Common myeloid progenitor, CD34-positive (primary cell): ENCODE measurements around the gene MT1X.

Experiments used
- CTCF ChIA-PET: fragments of 350-600 bp; sonication (Branson Sonifier 250); formaldehyde crosslinking; loops from one replicate; lab custom pipeline; 2021; ENCODE audit warnings: antibody characterized with exemption; lab: Charles Lee
- POLR2A ChIA-PET: fragments of 350-600 bp; sonication (Branson Sonifier 250); formaldehyde crosslinking; loops from one replicate; lab custom pipeline; 2021; ENCODE audit warnings: antibody characterized with exemption; lab: Charles Lee
- DNase-seq, 3 donors: peaks; one replicate each; pipeline versions ENCODE4 v3.0.0 to v3.0.0-alpha.2; 2013
- H3K27ac ChIP-seq, 2 experiments: 1 replicate in 1 of 2; 2 replicates in 1 of 2; pipeline ENCODE4 v1.7.0; 2013; ENCODE audit warnings: inconsistent platforms in 2 of 2, low read length in 2 of 2, mild to moderate bottlenecking in 2 of 2, low read depth in 1 of 2, moderate library complexity in 1 of 2; ENCODE audit not compliant: severe bottlenecking in 2 of 2, insufficient read depth in 1 of 2, poor library complexity in 1 of 2
- H3K27me3 ChIP-seq, 5 experiments: replicated peaks in 2 of 5; 1 replicate in 3 of 5; 2 replicates in 2 of 5; pipeline versions ENCODE4 v1.6.1 to v1.7.0; 2013; ENCODE audit warnings: low read length in 4 of 5, mild to moderate bottlenecking in 2 of 5, moderate library complexity in 2 of 5, inconsistent platforms in 1 of 5; ENCODE audit not compliant: insufficient read depth in 5 of 5, control insufficient read depth in 4 of 5
- H3K36me3 ChIP-seq, 4 experiments: 1 replicate in 2 of 4; 2 replicates in 2 of 4; pipeline versions ENCODE4 v1.6.1 to v1.7.0; 2013; ENCODE audit warnings: low read length in 3 of 4, control low read depth in 1 of 4, mild to moderate bottlenecking in 1 of 4; ENCODE audit not compliant: control insufficient read depth in 4 of 4, insufficient read depth in 4 of 4
- H3K4me1 ChIP-seq, 4 experiments: 1 replicate in 3 of 4; 2 replicates in 1 of 4; pipeline versions ENCODE4 v1.6.1 to v1.7.1; 2013; ENCODE audit warnings: low read length in 3 of 4, mild to moderate bottlenecking in 3 of 4, control low read depth in 1 of 4, inconsistent platforms in 1 of 4, moderate library complexity in 1 of 4; ENCODE audit not compliant: control insufficient read depth in 4 of 4, insufficient read depth in 4 of 4; ENCODE audit errors: control extremely low read depth in 1 of 4
- H3K4me3 ChIP-seq, 7 experiments: 1 replicate in 4 of 7; 2 replicates in 3 of 7; pipeline versions ENCODE4 v1.5.1 to v1.7.0; 2013; ENCODE audit warnings: mild to moderate bottlenecking in 7 of 7, low read length in 6 of 7, moderate library complexity in 6 of 7, inconsistent platforms in 2 of 7, low read depth in 2 of 7, control low read depth in 1 of 7; ENCODE audit not compliant: insufficient read depth in 4 of 7, control insufficient read depth in 1 of 7; ENCODE audit errors: extremely low read depth in 1 of 7
- H3K9me3 ChIP-seq, 5 experiments: 1 replicate in 4 of 5; 2 replicates in 1 of 5; pipeline versions ENCODE4 v1.6.1 to v1.7.1; 2013; ENCODE audit warnings: low read length in 4 of 5, mild to moderate bottlenecking in 2 of 5, inconsistent platforms in 1 of 5, low read depth in 1 of 5, moderate library complexity in 1 of 5; ENCODE audit not compliant: control insufficient read depth in 4 of 5, insufficient read depth in 2 of 5; ENCODE audit errors: control extremely low read depth in 1 of 5
- WGBS: methylation state at CpG from one replicate; pipeline ENCODE4 v1.1.5; 2013; ENCODE audit not compliant: insufficient coverage; 5-methylcytosine and 5-hydroxymethylcytosine counted together

The MT1X gene

DNA sequence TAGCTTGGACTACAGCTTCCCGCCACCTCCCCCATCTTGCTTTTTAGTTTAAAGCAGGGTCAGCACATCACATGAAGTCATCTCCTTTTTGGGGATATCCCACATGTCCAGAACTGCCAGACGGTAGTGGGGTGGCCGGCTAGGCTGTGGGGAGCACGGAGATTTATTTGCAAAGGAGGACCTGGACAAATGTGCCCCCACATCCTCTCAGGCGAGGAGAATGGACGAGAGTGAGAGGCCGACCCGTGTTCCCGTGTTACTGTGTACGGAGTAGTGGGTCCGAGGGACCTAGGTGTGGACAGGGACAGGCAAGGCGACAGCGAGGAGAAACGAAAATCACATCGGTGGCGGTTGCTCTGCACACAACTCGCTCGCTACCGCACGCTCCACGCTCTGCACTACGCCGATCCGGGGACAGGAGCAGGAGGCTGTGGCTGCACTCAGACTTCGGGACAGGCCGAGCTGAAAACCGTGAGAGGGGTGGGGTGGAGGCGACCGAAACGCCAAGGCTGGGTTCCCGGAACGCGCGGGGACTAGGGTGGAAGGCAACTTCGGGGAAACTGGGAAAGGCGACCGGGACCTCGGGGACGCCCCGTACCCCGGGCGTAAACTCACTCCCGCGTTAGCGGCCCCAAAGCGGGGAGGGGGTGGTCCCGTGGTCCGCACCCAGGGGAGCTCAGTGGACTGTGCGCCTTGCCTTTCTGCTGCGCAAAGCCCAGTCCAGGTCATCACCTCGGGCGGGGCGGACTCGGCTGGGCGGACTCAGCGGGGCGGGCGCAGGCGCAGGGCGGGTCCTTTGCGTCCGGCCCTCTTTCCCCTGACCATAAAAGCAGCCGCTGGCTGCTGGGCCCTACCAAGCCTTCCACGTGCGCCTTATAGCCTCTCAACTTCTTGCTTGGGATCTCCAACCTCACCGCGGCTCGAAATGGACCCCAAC lies 44.2 kb upstream of the MT1X start, which contains the start of gene MT1A:
Gene MT1A, plus strand, starts transcription at position 853 of the 937 bp plus-strand sequence. Its CDS starts 73 bp downstream, at position 926.
- no peaks in the 10 kb centered on the region for H3K36me3 ChIP-seq
- DNase-seq = peak in 2 of 3 donors; percentile 43 to 44
- CTCF ChIA-PET = no interaction called here
- H3K27me3 ChIP-seq = peaks cover 22 to 99% (median 53%) of the 10 kb centered on the region in 5 experiments
- no peak within 1 kb of the TSS for H3K27ac ChIP-seq
- H3K9me3 ChIP-seq = no peaks in the 10 kb centered on the region
- peaks cover 0 to 24% (median 14%) of the 10 kb centered on the region in 4 experiments for H3K4me1 ChIP-seq
- peak within 1 kb of the TSS in 4 of 7 experiments; percentile 27 to 60 (median 49) for H3K4me3 ChIP-seq
- POLR2A ChIA-PET = interaction anchor here (0.5 to 0.8 kb wide), 2 partner anchors 9 to 15 kb away, joined by 3 to 4 read pairs; no protein-coding TSS in a partner anchor
- 3% methylated on average over 62 of the region's 68 CpGs for WGBS

DNA sequence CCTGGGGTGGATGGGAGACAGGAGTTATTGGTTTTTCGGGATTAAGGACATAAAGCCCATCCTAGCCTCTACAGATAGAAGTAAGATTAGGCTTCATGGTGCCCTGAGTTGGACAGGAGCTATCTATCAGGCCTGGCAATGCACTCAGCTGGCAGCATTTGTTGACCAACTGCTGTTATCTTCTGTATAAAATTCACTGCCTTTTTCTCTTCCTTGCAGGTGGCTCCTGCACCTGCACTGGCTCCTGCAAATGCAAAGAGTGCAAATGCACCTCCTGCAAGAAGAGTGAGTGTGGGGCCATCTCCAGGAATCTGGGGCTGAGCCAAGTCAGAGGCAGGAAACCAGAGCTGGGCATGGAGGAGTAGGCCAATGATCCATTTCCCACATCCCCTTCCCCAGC lies 43.2 kb upstream of the MT1X start:
- Histone ChIP-seq H3K4me1 (peaks cover 3 to 33% (median 18%) of the 10 kb centered on the region in 4 experiments), H3K9me3 (no peaks in the 10 kb centered on the region), H3K27ac (no peak overlapping the region), H3K4me3 (no peak overlapping the region), H3K36me3 (no peaks in the 10 kb centered on the region), H3K27me3 (peaks cover 22 to 99% (median 53%) of the 10 kb centered on the region in 5 experiments)
- WGBS = 67% methylated on average over 1 of the region's 1 CpG
- POLR2A ChIA-PET = no interaction called here
- no peak for DNase-seq
- CTCF ChIA-PET = interaction anchor here (0.5 to 1.2 kb wide), 2 partner anchors 58 to 110 kb away, joined by 3 read pairs; no protein-coding TSS in a partner anchor

DNA sequence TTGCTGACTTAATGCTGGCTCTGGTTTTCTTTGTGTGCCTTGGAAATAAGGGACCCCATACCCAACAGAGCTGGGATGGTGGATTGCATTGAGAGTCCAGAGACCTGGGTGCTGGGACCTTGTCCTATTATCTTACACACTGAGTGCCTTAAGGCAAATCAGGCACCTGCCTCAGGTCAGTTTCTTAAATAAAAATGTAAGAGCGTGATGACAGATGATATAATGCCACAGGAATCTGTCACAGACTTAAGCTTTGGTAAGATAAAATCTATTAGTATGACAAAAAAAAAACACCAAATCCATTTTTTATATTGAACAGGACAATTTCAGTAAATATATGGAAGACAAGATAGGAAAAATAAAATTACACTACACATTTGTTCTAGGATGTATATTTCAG lies 42.2 kb upstream of the MT1X start:
- DNase-seq = no peak
- CTCF ChIA-PET = interaction anchor here (0.8 to 2.7 kb wide), 3 partner anchors 36 to 62 kb away, joined by 3 to 9 read pairs (median 3); no protein-coding TSS in a partner anchor

DNA sequence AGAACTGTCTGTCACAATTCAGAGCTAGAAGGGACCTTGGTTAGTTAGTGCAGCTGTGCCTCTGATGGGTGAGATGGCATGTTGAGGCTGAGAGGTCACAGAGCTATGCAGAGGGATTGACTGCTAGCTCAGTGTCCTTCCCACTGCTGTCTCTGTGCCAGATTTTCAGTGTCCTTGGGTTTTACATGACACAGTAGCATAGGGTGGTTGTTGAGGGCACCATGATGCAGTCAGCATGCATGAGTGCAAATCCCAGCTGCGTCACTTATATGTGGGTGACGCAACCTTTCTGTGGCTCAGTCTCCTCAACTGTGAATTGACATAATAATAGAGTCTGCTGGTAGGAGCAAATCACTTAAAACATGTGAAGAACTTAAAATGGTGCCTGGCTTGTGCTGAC lies 41.1 kb upstream of the MT1X start:
- no peak for DNase-seq
- Histone ChIP-seq H3K27ac (no peak overlapping the region), H3K36me3 (no peaks in the 10 kb centered on the region), H3K27me3 (peaks cover 38 to 99% (median 62%) of the 10 kb centered on the region in 5 experiments), H3K4me3 (no peak overlapping the region), H3K4me1 (peaks cover 0 to 20% (median 10%) of the 10 kb centered on the region in 4 experiments), H3K9me3 (no peaks in the 10 kb centered on the region)
- ChIA-PET CTCF (interaction anchor here (1.0 to 2.7 kb wide), 2 partner anchors 10 to 61 kb away, joined by 4 to 9 read pairs; no protein-coding TSS in a partner anchor), POLR2A (no interaction called here)
- 100% methylated on average over 2 of the region's 2 CpGs for WGBS

More for the DNA sequence above, 42.2 kb upstream of the MT1X start:
- POLR2A ChIA-PET = interaction anchor here (0.6 kb wide), 1 partner anchor 87 kb away, joined by 3 read pairs; no protein-coding TSS in a partner anchor
- Histone ChIP-seq H3K27me3 (peaks cover 28 to 99% (median 60%) of the 10 kb centered on the region in 5 experiments), H3K4me1 (peaks cover 3 to 29% (median 16%) of the 10 kb centered on the region in 4 experiments), H3K27ac (no peak overlapping the region), H3K9me3 (no peaks in the 10 kb centered on the region), H3K36me3 (no peaks in the 10 kb centered on the region), H3K4me3 (no peak overlapping the region)
- no CpG with 5 or more reads among the region's 1 CpG for WGBS

- H3K27me3 ChIP-seq = peaks cover 34 to 98% (median 66%) of the 10 kb centered on the region in 5 experiments
Measured at GRCh38 chr16:56643080-56643778, 39.0 kb upstream of the MT1X start.

DNA sequence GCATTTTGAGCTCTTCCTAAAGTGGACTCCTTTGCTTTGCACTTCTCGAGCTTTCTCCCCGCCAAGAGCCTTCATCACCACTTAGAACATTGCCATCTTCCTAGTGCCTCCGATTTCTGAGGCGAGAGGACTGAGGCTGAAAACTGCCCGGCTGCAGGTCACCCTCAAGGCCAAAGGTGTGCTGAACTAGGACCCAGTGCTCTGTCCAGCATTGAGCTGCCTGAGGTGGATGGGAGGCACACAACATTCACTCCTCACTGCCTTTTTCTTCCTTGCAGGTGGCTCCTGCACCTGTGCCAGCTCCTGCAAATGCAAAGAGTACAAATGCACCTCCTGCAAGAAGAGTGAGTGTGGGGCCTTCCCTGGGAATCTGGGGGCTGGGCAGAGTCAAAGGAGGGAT lies 38.4 kb upstream of the MT1X start:
- ChIA-PET POLR2A (no interaction called here), CTCF (interaction anchor here (0.6 to 1.6 kb wide), 7 partner anchors 9 to 146 kb away, joined by 3 to 5 read pairs (median 3); partner anchors contain the start of gene MT1E)
- Histone ChIP-seq H3K36me3 (no peaks in the 10 kb centered on the region), H3K4me1 (peaks cover 0 to 10% (median 7%) of the 10 kb centered on the region in 4 experiments), H3K9me3 (no peaks in the 10 kb centered on the region), H3K27me3 (peaks cover 34 to 98% (median 67%) of the 10 kb centered on the region in 5 experiments), H3K4me3 (peak overlapping the region in 1 of 7 experiments; percentile 51), H3K27ac (no peak overlapping the region)
- 43% methylated on average over 2 of the region's 5 CpGs for WGBS
- DNase-seq = no peak

More at GRCh38 chr16:56643080-56643778, 39.0 kb upstream of the MT1X start:
- Histone ChIP-seq H3K4me1 (peaks cover 0 to 14% (median 8%) of the 10 kb centered on the region in 4 experiments), H3K4me3 (peak overlapping the region in 5 of 7 experiments; percentile 8 to 51 (median 29)), H3K27ac (no peak overlapping the region), H3K9me3 (no peaks in the 10 kb centered on the region), H3K36me3 (no peaks in the 10 kb centered on the region)
- WGBS = 7% methylated on average over 41 of the region's 42 CpGs
- ChIA-PET CTCF (interaction anchor here (0.6 to 1.6 kb wide), 9 partner anchors 9 to 146 kb away, joined by 3 to 5 read pairs (median 3); partner anchors contain the start of gene MT1E), POLR2A (interaction anchor here (0.7 kb wide), 1 partner anchor 58 kb away, joined by 3 read pairs; no protein-coding TSS in a partner anchor)
- peak in 2 of 3 donors; percentile 26 to 31 for DNase-seq
